ENCODE measurements around the gene TEDC1.

Gene TEDC1

DNA sequence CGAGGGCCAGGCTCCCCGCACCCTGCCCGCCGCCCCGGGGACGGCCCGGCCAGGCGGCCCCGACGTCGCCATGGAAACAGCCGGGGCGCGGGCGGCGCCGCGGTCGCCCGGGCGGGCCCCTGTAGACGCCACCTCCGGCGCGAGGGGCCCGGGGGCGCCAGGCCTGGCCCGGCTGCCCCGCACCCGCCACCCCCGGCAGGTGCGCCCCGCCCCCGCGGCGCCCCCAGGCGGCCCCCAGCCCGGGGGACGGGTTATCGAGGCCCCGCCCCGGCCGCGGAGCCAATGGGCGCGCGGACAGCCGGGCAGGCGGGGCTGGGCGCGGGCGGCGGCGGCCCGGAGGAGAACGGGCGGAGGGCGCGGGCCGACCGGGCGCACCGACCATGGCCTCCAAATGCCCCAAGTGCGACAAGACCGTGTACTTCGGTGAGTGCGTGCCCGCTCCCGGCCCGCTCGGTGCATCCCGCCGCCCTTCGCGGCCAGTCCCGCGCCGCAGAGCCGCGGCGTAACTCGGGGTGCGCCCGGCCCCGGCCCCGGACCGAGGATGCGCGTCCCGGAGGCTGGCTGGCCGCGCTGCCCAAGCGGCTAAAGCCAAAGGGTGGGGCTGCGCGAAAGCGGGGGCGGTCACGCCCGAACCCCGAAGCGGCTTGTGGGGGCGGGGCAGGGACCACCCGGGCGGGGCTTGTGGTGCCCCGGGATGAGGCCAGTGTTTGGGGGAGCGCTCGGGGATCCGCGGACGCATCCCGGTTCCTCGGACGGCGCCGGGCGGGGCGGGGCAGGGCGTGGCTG is 16.4 kb upstream of the TEDC1 start, which contains the start of gene CRIP2:
Gene CRIP2 (plus strand): TSS at position 339 of the 786 bp plus-strand sequence. CDS start 42 bp downstream, at position 381.
- DNase-seq = no peak

DNA sequence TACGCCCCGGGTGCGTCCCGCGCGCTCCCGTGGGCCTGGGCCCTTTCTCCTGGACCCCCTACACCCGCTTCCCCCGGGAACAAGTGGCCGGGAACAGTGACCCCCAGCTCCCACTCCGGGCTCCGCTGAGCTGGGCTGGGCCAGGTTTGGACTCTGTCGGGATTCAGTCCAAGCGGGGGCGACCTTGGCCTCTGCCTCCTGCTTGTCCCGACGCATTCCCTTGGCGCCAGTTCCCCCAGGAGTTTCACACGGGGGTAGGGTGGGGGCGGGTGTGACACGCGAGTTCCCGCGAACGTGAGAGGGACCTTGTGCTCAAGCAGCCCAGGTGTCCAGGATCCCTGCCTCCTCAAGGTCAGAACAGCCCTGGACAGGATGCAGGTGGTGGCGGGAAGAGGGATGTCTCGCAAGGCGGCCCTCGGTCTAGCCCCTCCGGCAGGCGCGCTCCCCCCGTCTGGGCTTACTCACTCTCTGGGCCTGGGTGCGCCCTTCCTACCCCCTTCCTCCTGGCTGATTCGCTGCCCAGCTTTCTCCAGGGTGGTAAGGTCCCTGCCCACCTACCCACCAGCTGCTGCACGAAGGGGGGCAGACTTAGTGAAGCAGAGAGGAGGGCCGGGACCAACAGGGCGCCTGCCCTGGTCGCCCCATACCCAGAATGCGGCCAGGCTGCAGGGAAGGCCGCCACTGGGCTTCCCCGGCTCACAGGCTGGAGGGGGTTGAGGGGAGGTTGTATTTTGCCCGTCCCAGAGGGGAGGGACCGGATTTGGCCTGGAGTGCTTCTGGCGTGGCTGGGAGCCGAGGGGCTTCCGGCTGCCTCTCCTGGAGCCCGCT is 15.6 kb upstream of the TEDC1 start:
- DNase-seq = no peak

DNA sequence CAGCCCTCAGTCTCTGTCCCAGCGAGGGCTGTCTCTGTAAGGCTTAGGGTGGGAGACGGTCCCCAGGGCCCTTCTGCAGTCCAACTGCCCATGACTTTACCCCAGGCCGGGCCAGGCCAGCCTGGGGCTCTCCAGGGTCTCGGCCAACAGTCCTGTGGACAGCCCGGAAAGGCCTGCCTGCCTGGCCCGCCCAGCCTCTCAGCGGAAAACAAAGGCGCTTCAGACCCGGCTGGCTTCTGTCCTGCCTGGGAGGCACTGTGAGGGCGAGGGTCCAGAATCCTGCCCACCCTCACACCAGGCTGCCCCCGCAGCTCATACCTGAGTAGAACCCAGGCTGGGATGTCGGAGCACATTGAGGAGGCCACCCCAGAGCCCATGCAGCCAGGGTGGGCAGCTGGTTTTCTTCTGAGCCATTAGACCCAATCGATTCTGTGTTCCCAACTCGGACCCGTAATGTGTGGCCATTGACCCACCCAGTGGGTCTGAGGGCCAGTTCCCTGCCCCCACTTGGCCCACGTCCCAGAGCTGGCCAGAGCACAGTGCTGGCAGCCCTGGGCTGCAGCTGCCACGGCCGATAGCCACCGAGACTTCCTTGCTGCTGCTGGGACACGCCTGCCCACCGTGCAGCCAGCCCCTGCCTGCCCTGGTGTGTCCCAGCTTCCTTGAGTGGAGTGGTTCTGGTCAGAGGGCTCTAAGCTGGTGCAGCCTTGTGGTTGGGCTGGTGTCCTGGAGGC is 14.8 kb upstream of the TEDC1 start:
- DNase-seq = no peak

DNA sequence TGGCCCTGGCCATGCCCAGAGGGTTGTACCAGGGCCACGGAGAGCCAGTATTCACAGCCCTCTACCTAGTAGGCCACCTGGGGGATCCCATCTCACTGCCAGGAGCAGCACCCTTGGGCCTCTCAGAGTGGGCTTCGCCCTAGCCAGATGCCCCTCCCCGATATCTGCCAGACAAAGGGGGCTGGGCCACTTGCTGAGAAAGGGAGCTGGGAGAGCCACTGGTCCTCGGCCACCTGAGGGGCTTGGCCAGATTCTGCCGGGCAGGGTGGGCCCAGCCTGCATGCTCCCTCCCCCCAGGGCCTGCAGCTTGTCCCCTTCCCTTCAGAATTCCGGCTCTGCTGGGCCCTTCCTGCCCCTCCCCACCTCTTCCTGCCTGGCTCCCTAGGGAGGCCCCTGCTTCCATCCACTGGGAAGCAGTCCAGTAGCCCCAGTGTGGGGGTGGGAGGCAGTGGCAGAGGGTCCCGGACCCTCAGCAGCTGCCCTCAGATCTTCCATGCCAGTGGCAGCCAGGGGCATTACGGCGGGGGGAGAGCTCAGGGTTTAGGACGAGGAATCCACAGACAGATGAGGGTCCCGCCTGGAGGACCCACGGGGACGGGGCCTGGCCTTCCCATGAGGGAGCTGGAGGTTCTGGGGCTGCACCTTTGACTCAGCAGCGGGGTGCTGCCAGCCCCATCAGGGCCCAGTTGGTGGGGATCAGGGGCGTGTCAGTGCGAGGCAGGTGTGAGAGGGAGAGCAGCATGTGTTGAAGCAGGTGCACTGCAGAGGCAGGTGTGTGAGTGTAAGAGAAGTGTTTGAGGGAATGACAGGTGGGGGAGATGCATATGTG is 14.0 kb upstream of the TEDC1 start:
- no peak for DNase-seq

DNA sequence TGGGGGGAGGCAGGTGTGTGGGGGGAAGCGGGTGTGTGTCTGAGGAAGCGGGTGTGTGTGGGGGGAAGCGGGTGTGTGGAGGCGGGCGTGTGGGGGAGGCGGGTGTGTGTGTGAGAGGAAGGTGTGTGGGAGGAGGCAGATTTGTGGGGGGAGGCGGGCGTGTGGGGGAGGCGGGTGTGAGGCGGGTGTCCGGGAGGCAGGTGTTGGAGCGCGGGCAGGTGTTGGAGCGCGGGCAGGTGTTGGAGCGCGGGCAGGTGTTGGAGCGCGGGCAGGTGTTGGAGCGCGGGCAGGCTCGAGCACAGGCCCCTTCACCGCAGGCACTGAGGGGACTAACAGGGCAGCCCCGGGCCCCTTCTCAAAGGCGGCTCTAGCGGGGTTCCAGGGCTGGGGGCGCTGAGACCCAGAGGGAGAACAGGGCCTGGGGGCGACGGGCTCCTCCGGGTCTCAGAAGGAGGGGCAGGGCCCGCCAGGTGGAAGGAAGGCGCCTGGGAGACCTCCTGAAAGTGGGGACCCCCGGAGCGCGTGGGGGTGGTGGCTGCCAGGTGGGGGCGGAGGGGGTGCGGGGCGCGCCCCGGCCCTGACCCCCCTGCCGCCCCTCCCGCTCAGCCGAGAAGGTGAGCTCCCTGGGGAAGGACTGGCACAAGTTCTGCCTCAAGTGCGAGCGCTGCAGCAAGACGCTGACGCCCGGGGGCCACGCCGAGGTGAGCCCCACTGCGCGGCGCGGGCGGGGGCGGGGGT is 13.2 kb upstream of the TEDC1 start:
- DNase-seq = no peak

- DNase-seq = no peak
Observed at GRCh38 chr14:105478398-105479251, 12.4 kb upstream of the TEDC1 start.

DNA sequence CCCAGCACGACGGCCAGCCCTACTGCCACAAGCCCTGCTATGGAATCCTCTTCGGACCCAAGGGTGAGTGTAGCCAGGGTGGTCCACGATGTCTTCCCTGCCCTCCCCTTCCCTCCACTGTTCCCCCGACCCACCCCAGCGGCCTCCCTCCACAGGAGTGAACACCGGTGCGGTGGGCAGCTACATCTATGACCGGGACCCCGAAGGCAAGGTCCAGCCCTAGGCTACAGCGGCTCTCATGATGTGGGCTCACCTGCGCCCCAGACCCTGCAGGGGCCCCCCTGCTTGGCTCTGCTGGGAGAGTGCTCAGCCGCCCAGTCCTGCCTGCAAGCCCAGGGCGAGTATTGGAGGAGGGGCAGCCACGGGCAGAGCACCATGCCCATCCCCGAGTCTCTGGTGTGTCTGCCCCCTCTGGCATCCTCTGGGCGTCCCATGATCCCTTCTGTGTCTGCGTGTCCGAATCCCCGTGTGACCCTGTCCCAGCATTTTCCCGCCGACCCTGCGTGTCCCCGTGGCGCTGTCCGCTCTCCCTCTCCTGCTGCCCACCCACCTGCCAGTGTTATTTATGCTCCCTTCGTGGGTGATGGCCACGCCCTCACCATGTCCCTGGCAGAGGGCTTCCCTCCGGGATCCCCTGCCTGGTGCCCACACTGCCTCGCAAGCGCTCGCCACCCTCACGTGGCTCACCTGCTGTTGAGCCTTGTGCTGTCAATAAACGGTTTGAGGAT is 11.5 kb upstream of the TEDC1 start:
- DNase-seq = no peak

DNA sequence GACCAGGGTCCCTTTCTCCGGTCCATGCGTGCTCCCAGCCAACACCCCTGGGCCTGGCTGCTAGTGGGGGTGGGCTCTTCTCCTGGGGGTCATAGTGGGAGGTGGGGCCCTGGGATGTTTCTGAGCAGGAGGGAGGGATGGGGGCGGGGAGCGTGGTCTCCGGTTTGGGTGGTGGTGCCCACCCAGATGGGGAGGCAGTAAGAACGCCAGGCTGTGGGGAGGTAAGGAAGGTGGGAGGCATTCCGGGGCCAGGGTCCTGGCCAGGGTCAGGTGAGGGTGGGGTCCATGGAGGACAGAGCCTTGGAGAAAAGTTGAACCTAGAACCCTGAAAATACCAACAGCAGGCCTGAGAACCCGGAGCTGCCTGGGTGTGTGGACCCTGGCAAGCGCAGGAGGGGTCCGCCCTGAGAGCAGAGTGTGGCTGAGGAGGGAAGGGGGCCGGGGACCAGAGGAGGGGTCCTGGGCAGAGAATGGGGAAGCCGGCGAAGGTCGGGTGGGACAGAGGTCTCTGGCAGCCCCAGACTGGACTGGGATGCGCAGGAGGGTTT is 10.8 kb upstream of the TEDC1 start:
- no peak for DNase-seq

GRCh38 chr14:105480807-105481801 is 9.9 kb upstream of the TEDC1 start:
- no peak for DNase-seq

- peak; percentile 49 for DNase-seq
Observed at GRCh38 chr14:105481886-105482457, 9.1 kb upstream of the TEDC1 start.

DNA sequence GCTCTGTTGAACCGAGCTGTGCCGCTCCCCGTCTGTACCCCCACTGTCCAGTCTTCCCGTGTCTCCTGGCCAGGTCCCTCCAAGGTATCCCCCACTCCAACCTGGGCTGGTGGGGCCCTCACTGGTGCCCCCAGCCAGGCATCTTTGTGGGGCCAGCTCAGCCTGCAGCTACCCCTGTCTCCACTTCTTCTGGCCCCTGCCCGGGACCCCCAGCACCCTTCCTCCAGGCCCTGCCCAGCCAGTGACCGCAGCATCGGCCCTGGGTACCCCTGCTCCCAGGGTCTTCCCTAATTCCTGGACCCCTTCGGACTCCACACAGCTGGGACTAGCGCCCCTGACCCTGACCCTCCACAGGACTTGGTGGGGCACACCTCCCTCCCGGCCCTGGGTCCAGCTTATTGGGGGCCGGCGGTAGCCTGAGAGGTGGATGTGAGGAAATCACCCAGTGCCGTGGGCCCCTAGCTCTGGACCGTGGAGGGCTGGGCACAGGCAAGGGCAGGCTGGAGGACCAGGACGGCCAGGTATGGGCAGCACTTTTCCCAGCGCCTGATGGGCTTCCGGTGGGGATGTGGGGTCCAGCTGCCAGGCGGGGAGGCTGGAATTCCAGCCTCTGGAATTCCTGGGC is 8.4 kb upstream of the TEDC1 start:
- DNase-seq = no peak

DNA sequence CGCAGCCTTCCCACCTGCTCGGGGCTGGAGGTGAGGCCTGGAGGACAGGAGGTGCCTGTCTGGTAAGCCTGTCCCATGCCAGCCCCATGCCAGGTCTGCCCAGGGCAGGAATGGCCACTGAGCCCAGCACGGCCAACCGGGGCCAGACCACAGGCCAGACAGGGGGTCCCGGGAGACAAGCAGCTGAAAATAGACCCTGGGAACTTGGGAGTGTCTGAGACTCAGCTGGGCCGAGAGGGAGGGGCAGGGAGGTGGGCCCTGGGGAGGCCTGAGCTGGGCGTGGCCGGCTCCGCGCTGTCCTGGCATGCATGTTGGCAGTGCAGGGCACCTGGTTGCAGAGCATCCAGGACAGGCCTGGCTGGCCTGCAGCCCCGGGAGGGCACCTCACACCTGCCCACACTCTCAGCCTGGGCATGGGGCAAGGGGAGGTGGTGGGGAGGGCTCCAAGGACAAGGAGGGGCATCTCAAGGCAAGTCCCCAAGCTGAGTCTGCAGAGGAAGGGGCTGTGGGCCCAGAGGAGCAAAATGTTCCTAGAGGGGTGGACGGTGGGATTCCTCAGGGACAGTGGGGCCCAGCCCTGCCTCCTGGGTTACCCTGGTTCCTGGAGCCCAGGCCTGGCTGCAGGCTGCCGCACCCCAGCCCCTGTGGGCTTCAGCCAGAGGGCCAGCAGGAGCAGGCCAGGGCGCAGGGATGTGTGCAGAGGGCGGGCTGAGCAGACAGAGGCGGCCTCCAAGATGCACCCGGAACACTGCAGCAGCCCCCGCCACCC is 7.6 kb upstream of the TEDC1 start:
- DNase-seq = no peak

DNA sequence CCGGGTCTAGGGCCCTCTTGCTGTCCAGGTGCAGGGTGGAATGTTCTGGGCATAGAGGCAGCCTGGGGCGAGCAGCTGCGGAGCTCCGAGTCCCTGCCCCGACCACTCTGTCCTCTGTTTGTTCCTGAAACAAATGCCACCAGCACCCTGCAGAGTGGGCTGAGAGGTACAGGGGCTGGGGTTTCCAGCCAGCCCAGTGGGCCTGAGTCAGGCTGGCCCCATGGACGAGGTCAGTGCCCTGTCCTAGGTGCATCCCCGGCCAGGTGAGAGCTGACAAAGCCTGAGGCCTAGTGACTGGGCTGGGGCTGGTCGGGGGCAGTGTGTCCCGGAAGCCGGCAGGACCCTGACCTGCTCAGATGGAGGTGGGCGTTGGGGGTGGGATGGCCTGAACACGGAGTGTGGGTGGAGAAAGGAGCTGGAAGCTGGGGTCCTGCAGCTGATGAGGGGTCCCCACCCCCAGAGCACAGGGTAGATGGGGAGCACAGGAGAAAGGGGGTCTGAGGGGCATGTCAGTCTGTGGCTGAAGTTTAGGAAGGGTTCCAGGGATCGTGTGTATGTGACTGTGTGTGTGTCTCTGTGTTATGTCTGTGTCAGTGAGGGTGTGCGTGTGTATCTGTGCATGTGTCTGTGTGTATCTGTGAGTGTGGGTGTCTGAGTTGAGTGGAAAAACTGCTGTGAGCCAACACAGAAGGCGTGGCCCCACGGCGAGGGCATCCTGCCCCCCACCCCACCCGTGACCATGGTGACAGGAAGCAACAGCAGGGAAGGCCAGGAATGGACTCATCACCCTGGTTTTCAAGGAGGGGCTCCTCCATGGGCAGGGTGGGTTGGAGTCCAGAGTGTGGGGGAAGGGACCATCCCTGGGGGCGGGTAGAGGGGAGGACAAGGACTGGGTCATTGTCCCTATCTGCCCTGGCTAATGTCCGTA is 6.7 kb upstream of the TEDC1 start:
- no peak for DNase-seq

DNA sequence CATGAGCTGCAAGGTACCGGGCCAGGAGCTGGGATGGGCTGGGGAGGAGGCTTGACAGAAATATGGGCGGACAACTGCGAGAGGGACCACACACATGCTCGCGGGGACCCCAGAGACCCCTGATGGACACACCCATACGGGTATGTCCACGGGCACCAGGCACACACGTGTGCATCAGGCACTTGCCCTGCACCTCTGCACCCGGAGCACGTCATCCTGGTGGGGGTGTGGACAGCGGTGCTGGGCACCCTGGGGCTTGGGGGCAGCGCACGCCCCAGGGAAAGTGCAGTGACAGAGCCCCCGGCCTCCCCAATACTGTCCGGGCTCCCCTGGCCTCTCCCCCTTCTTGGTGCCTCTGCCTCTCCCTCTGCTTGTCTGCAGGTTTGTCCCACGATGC is 6.1 kb upstream of the TEDC1 start:
- no peak for DNase-seq

- DNase-seq = no peak
Observed at GRCh38 chr14:105485739-105486162, 5.3 kb upstream of the TEDC1 start.
